HG03095 (cell line): ENCODE measurements around the gene FNBP1.
"Not testable (repeated sequence)": the region's sequence is repeated elsewhere in the genome, so short reads cannot be mapped to it uniquely, and the experiment has no call there.

ENCODE experiments used
- ATAC-seq: cut with Tn5 transposase; IDR thresholded peaks from one replicate; pipeline ENCODE4 v1.9.1; 2021; ENCODE audit warnings: moderate library complexity; ENCODE audit not compliant: unreplicated experiment

The FNBP1 gene

GRCh38 chr9:130022566-130023143, 20.3 kb downstream of the FNBP1 start:
- ATAC-seq = no peak

GRCh38 chr9:130021842-130022241, 21.1 kb downstream of the FNBP1 start:
- ATAC-seq = not testable (repeated sequence)

DNA sequence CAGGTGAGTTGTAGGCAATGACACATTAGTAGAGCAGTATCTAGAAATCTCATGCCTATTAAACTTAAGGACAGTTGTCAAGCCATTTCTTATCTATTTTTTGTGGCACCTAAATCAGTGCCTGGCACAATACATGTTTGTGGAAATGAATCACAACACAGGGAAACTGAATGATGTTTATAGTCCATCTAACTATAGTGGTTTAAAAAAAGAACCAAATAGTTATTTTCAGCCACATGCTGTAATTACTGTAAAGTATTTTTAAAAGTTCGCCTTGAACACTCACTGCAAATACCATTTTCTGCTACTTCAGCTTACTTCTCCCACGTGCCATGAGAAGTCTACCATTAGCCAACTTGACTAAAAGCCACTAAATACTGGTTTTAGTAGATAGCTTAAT, 21.9 kb downstream of the FNBP1 start:
- ATAC-seq = no peak

GRCh38 chr9:130020618-130021017, 22.4 kb downstream of the FNBP1 start:
- no peak for ATAC-seq

DNA sequence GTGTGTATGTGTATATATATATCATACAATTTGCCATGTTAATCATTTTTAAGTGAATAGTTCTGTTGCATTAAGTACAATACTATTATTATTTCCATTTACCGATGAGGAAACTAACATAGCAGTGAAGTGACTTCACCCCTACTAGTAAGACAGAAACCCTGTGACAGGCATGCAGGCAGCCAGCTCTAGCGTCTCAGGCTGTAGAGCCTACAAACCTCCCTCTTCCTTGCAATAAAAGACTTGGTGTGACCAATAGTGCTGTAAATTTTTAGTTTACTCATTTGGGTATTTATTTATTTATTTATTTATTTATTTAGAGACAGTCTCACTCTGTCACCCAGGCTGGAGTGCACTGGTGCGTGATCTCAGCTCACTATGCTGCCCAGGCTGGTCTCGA, 24.7 kb downstream of the FNBP1 start:
- no peak for ATAC-seq

GRCh38 chr9:130017510-130017909, 25.5 kb downstream of the FNBP1 start:
- not testable (repeated sequence) for ATAC-seq

GRCh38 chr9:130017076-130017475, 25.9 kb downstream of the FNBP1 start:
- no peak for ATAC-seq

- ATAC-seq = no peak
These were observed 27.5 kb downstream of the FNBP1 start for GRCh38 chr9:130015353-130016019.

DNA sequence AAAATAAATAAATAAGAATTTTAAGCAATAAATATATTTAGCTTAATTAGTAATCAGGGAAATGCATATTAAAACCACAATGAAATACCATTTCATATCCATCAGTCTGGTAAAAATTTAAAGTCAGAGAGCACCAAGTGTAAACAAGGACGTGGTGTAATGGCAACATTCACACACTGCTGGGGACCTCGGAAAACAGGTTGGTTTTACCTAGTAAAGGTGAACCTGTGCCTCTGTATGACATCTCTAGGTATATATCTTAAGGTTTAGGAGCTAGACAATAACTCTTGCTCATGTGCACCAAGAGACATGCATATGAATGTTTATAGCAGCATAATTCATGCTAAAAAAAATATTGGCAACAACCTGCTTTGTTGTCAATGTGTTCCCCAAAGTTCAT, 29.7 kb downstream of the FNBP1 start:
- no peak for ATAC-seq

DNA sequence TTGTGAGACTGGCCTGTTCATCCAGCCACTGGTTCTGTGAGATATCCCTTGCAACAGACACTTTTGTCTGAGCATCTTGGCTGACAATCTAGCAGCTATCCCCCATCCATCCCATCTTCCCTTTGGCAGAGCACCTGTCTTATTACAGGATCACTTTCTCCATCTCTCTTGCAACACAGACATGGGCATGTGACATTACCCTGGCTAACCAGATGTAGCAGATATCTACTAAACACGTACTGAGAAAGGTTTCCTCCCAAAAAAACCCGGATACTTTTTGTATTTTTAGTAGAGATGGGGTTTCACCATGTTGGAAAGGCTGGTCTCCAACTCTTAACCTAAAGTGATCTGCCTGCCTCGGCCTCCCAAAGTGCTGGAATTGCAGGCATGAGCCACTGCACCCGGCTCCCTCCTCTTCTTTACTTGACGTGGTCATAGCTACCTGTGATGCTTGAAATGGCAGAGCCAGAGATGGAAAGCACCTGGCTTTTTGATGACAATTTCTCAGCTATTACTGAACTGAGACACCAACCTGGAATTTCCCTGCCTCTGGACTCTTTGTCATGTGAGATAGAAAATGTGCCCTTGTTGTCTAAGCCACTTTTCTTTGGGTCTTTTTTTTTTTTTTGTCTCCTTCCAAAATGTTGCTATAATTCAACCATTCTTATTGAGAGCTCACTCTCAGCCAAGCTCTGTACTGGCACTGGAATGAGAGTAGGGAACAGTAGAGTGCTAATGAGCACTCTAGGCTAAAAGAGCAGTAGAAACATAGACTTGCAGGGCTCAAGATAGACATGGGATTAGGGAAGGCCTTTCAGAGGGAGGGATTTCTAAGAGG, 32.6 kb downstream of the FNBP1 start:
- ATAC-seq = no peak

DNA sequence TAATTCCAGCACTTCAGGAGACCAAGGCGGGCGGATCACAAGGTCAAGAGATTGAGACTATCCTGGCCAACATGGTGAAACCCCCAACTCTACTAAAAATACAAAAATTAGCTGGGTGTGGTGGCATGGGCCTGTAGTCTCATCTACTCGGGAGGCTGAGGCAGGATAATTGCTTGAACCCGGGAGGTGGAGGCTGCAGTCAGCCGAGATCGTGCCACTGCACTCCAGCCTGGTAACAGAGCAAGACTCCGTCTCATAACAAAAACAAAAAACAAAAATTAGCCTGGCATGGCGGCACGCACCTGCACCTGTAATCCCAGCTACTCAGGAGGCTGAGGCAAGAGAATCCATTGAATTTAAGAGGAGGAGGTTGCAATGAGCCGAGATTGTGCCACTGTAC, 33.4 kb downstream of the FNBP1 start:
- not testable (repeated sequence) for ATAC-seq

DNA sequence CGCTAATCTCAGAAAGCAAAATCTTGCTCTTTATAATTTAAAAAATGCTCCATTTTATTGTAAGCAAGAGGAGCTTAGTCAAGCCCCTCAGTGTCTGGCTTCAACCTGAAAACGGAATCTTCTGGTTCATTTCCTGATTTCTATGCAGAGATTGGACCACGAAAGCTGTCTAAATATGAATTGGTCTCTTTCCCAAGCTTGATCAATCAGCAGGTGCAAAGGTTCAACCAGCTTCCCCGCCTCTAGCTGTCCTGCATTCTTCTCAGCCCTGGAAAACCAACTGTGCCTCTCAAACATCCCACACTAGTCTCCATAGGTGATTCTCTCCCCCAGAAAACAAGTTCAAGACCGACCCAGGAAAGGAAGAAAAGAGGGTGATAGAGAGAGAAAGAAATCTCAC, 34.5 kb downstream of the FNBP1 start:
- ATAC-seq = no peak

- not testable (repeated sequence) for ATAC-seq
These were observed 36.0 kb downstream of the FNBP1 start for GRCh38 chr9:130006952-130007351.

GRCh38 chr9:130003943-130004552, 38.9 kb downstream of the FNBP1 start:
- ATAC-seq = no peak

DNA sequence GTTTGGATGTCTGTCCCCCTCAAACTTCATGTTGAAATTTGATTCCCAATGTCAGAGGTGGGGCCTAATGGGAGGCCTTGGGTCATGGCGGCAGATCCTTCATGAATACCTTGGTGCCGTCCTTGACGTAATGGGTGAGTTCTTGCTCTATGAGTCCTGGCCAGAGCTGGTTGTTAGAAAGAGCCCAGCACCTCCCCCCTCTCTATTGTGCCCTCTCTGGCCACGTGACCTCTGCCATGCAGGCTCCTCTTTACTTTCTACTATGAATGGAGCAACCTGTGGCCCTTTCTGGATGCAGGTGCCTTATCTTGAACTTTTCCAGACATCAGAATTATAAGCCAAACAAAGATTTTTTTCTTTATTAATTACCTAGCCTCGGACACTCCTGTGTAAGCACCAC, 40.7 kb downstream of the FNBP1 start:
- ATAC-seq = no peak

GRCh38 chr9:130001190-130001589, 41.8 kb downstream of the FNBP1 start:
- ATAC-seq = no peak

DNA sequence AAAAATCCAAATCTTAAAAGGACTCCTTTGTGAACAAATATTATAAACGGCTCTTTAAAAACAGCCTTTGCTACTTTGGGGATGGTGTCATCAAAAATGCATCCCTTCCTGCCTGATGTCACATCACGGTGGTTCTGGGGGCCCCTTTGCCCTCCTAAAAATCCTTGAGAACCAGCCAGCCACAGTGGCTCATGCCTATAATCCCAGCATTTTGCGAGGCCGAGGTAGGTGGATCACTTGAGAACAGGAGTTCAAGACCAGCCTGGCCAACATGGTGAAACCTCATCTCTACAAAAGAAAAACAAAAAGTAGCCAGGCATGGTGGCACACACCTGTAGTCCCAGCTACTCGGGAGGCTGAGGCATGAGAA, 43.9 kb downstream of the FNBP1 start:
- no peak for ATAC-seq

- no peak for ATAC-seq
These were observed 44.4 kb downstream of the FNBP1 start for GRCh38 chr9:129998491-129999140.

GRCh38 chr9:129997706-129998105, 45.3 kb downstream of the FNBP1 start:
- ATAC-seq = not testable (repeated sequence)

DNA sequence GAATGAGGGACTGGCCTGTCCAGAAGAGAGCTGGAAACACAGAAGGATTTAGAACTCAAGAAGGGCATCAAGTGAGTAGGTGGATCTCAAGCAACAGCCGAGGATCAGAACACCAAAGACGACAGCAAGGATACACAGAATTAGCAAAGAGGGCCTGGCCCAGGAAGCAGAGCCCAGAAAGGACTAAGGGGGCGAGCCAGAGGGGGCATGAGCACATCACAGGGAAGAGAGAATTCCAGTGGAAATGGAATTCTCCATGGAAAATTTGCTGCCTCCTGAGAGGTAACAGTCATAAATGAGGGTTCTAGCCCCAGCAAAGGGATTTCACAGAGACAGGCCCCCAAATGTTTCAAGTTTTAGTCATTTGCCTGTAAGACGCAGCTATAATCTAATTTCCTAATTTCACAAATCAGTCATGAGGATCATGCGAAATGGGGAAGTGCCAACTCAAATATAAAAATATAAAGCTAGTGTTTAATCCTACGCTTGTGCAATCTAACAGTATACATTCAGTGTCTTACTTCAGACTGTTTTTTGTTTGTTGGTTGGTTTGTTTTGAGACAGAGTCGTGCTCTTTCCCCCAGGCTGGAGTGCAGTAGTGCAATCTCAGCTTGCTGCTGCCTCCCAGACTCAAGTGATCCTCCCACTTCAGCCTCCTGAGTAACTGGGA, 46.7 kb downstream of the FNBP1 start:
- ATAC-seq = no peak
